CD14-positive monocyte (primary cell): ENCODE data around the gene GIMAP1. TPM values are rescaled to one million over a fixed set of nuclear protein-coding genes. Genes with fewer than 3 reads are reported as not detected.

Source experiments
- DNase-seq, 3 donors: peaks; one replicate each; pipeline ENCODE4 v3.0.0-alpha.2; 2011 to 2022
- H2AFZ ChIP-seq: 2 replicates; pipeline ENCODE4 v1.6.0; 2012; ENCODE audit warnings: mild to moderate bottlenecking, low read depth, low read length, inconsistent platforms; ENCODE audit not compliant: insufficient read depth, poor library complexity, severe bottlenecking
- H3K27ac ChIP-seq, 2 donors: 1 replicate in 1 of 2; 2 replicates in 1 of 2; pipeline ENCODE4 v1.5.1; 2012 to 2013; ENCODE audit warnings: low read length in 2 of 2, control low read depth in 1 of 2, inconsistent platforms in 1 of 2, low read depth in 1 of 2, mild to moderate bottlenecking in 1 of 2
- H3K27me3 ChIP-seq, 2 donors: one replicate each; pipeline versions ENCODE4 v1.6.0 to v1.6.1; 2011 to 2013; ENCODE audit warnings: low read length in 2 of 2; ENCODE audit not compliant: control insufficient read depth in 2 of 2, insufficient read depth in 2 of 2
- H3K36me3 ChIP-seq, 2 donors: replicated peaks in 1 of 2; 1 replicate in 1 of 2; 2 replicates in 1 of 2; pipeline versions ENCODE4 v1.5.1 to v1.6.1; 2012 to 2013; ENCODE audit warnings: low read length in 2 of 2, control low read depth in 1 of 2, inconsistent platforms in 1 of 2, mild to moderate bottlenecking in 1 of 2; ENCODE audit not compliant: insufficient read depth in 2 of 2, control insufficient read depth in 1 of 2
- H3K4me1 ChIP-seq, 2 donors: 1 replicate in 1 of 2; 2 replicates in 1 of 2; pipeline versions ENCODE4 v1.5.1 to v1.6.1; 2012 to 2013; ENCODE audit warnings: low read length in 2 of 2, control low read depth in 1 of 2, inconsistent platforms in 1 of 2, mild to moderate bottlenecking in 1 of 2, moderate library complexity in 1 of 2; ENCODE audit not compliant: insufficient read depth in 2 of 2, control insufficient read depth in 1 of 2
- H3K4me2 ChIP-seq: replicated peaks from 2 replicates; pipeline ENCODE3; 2012; ENCODE audit warnings: low read length, moderate library complexity, mild to moderate bottlenecking; ENCODE audit not compliant: poor library complexity, severe bottlenecking; ENCODE audit errors: extremely low read depth
- H3K4me3 ChIP-seq, 3 experiments: fragments of 200-600 bp in 1 of 3; sonication (generic) in 1 of 3; replicated peaks in 1 of 3; 1 replicate in 2 of 3; 2 replicates in 1 of 3; pipeline ENCODE4 v1.5.1; 2011 to 2013; ENCODE audit warnings: low read length in 3 of 3, mild to moderate bottlenecking in 3 of 3, control low read depth in 2 of 3, low read depth in 2 of 3, inconsistent platforms in 1 of 3, moderate library complexity in 1 of 3
- H3K79me2 ChIP-seq: 2 replicates; pipeline ENCODE4 v1.6.0; 2012; ENCODE audit warnings: mild to moderate bottlenecking, control low read depth, inconsistent platforms, low read length, moderate library complexity; ENCODE audit not compliant: insufficient read depth
- H3K9ac ChIP-seq: 2 replicates; pipeline ENCODE4 v1.6.0; 2017; ENCODE audit warnings: low read length, mild to moderate bottlenecking; ENCODE audit not compliant: insufficient read depth, poor library complexity, severe bottlenecking
- H3K9me3 ChIP-seq, 2 donors: replicated peaks in 1 of 2; 1 replicate in 1 of 2; 2 replicates in 1 of 2; pipeline versions ENCODE4 v1.5.1 to v1.6.1; 2012 to 2013; ENCODE audit warnings: low read length in 2 of 2, control low read depth in 1 of 2; ENCODE audit not compliant: control insufficient read depth in 1 of 2, insufficient read depth in 1 of 2
- H4K20me1 ChIP-seq: 2 replicates; pipeline ENCODE4 v1.6.0; 2012; ENCODE audit warnings: mild to moderate bottlenecking, low read length, control low read depth, moderate library complexity; ENCODE audit not compliant: insufficient read depth
- H3K27ac Mint-ChIP-seq, 7 donors: one replicate each; pipeline ENCODE4 v1.8.0; 2020; ENCODE audit warnings: mild to moderate bottlenecking in 7 of 7, mixed read lengths in 7 of 7, moderate library complexity in 6 of 7, inconsistent platforms in 2 of 7
- H3K27me3 Mint-ChIP-seq, 3 donors: one replicate each; pipeline ENCODE4 v1.8.0; 2021 to 2022; ENCODE audit warnings: low read depth in 3 of 3, mild to moderate bottlenecking in 3 of 3, mixed read lengths in 3 of 3, moderate library complexity in 3 of 3, inconsistent platforms in 1 of 3
- H3K36me3 Mint-ChIP-seq, 2 donors: one replicate each; pipeline ENCODE4 v1.8.0; 2020; ENCODE audit warnings: mixed read lengths in 2 of 2, inconsistent platforms in 1 of 2, mild to moderate bottlenecking in 1 of 2
- H3K4me1 Mint-ChIP-seq: one replicate; pipeline ENCODE4 v1.8.0; 2020; ENCODE audit warnings: mild to moderate bottlenecking, mixed read lengths
- H3K4me3 Mint-ChIP-seq, 2 donors: one replicate each; pipeline ENCODE4 v1.8.0; 2020; ENCODE audit warnings: mild to moderate bottlenecking in 2 of 2, mixed read lengths in 2 of 2, moderate library complexity in 1 of 2
- H3K9me3 Mint-ChIP-seq, 7 donors: one replicate each; pipeline ENCODE4 v1.8.0; 2020 to 2022; ENCODE audit warnings: mixed read lengths in 7 of 7, mild to moderate bottlenecking in 6 of 7, moderate library complexity in 6 of 7, inconsistent platforms in 2 of 7
- WGBS: methylation state at CpG from one replicate; pipeline ENCODE4 v1.1.5; 2013; ENCODE audit warnings: missing lambda C conversion rate; ENCODE audit not compliant: insufficient coverage; 5-methylcytosine and 5-hydroxymethylcytosine counted together
- intact Hi-C, 2 donors: fragments of 100-400 bp; cut with micrococcal nuclease; formaldehyde crosslinking; loops; one replicate each; pipeline versions ENCODE4 v1.15.0 to v1.15.1; 2023
- polyA plus RNA-seq, 3 donors: library from polyadenylated mRNA; depleted of rRNA in 1 of 3; unstranded in 2 of 3; stranded (reverse) in 1 of 3; fragments of 300-500 nt in 2 of 3; fragments of >200 nt in 1 of 3; fragmentation: Illumina TruSeq in 2 of 3; gene quantifications; 1 replicate in 2 of 3; 2 replicates in 1 of 3; pipeline ENCODE4 v1.2.3, GENCODE V29; 2012 to 2021
- TF ChIP-seq, protein P1 (sequence below): fragments of 200-600 bp; IDR thresholded peaks from one replicate; pipeline ENCODE4 v1.8.0; 2022; ENCODE audit warnings: antibody characterized with exemption, mild to moderate bottlenecking

The GIMAP1 gene
- polyA plus RNA-seq, 3 donors, result 10.9 to 19.6 (median 11.4) TPM

- Histone ChIP-seq H3K36me3 (peaks cover 29 to 34% of the 10 kb centered on the region in 2 donors), H3K27ac (peak overlapping the region; percentile 57 to 87), H3K9ac (peak overlapping the region; percentile 74), H3K4me2 (peak overlapping the region; percentile 86), H3K79me2 (peaks cover 63% of the 10 kb centered on the region), H3K27me3 (no peaks in the 10 kb centered on the region), H2AFZ (no peak overlapping the region), H3K9me3 (no peaks in the 10 kb centered on the region), H4K20me1 (peaks cover 36% of the 10 kb centered on the region), H3K4me3 (peak overlapping the region; percentile 84 to 100 (median 98)), H3K4me1 (peaks cover 45 to 53% of the 10 kb centered on the region in 2 donors)
- Mint-ChIP-seq H3K4me1 (peaks cover 59% of the 10 kb centered on the region), H3K27me3 (peaks cover 0 to 3% (median 0%) of the 10 kb centered on the region in 3 donors), H3K4me3 (peak overlapping the region; percentile 95 to 99), H3K27ac (peak overlapping the region; percentile 76 to 95 (median 88)), H3K36me3 (peaks cover 36 to 41% of the 10 kb centered on the region in 2 donors), H3K9me3 (peaks cover 3 to 18% (median 16%) of the 10 kb centered on the region in 7 donors)
- TF ChIP-seq, protein P1, sequence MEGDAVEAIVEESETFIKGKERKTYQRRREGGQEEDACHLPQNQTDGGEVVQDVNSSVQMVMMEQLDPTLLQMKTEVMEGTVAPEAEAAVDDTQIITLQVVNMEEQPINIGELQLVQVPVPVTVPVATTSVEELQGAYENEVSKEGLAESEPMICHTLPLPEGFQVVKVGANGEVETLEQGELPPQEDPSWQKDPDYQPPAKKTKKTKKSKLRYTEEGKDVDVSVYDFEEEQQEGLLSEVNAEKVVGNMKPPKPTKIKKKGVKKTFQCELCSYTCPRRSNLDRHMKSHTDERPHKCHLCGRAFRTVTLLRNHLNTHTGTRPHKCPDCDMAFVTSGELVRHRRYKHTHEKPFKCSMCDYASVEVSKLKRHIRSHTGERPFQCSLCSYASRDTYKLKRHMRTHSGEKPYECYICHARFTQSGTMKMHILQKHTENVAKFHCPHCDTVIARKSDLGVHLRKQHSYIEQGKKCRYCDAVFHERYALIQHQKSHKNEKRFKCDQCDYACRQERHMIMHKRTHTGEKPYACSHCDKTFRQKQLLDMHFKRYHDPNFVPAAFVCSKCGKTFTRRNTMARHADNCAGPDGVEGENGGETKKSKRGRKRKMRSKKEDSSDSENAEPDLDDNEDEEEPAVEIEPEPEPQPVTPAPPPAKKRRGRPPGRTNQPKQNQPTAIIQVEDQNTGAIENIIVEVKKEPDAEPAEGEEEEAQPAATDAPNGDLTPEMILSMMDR, result no peak
- DNase-seq, result no peak
- 0% methylated on average over 2 of the region's 4 CpGs for WGBS
- intact Hi-C loops, result no loop called here
Observed at GRCh38 chr7:150716939-150717338, 526 bp downstream of the GIMAP1 start.

DNA sequence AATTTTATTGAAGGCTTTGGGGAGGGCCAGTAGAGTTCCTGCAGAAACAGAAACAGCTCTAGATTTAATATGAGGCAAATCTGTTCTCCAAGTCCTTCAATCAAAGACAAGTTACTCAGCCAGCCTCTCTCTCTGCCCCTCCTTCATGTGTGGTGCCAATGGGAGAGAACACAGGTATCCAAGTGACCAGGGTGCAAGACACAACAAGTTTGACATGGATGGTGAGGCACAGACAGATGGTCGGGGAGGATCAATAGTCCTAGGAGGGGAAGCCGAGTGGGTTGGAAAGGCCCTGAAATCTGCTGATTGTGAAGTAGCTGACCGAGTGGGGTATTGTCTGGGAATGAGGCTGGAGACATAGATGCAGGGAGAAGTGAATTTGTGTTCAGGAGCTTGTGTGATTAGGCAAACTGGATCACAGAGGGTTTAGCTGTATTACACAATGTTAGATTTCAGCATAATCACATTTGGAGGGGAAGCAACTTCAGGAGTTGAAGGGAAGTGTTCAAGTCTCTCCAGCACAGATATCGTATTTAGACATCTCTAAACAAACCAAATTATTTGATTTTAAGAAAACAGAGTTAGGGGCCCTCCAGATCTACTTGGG, 1.5 kb downstream of the GIMAP1 start:
- H4K20me1 ChIP-seq, result peaks cover 46% of the 10 kb centered on the region
- peaks cover 0 to 3% (median 0%) of the 10 kb centered on the region in 3 donors for H3K27me3 Mint-ChIP-seq
- H3K36me3 Mint-ChIP-seq, result peaks cover 46 to 49% of the 10 kb centered on the region in 2 donors
- H3K36me3 ChIP-seq, result peaks cover 38 to 44% of the 10 kb centered on the region in 2 donors
- H3K27ac Mint-ChIP-seq, result peak overlapping the region; percentile 75 to 90 (median 81)
- H3K9ac ChIP-seq, result peak overlapping the region; percentile 74
- H3K4me1 Mint-ChIP-seq, result peaks cover 69% of the 10 kb centered on the region
- intact Hi-C loops, result no loop called here
- H3K4me2 ChIP-seq, result peak overlapping the region; percentile 86
- H2AFZ ChIP-seq, result no peak overlapping the region
- DNase-seq, result peak in 2 of 3 donors; percentile 60 to 70
- peaks cover 3 to 13% (median 10%) of the 10 kb centered on the region in 7 donors for H3K9me3 Mint-ChIP-seq
- H3K4me3 ChIP-seq, result peak overlapping the region; percentile 84 to 100 (median 98)
- TF ChIP-seq, protein P1, result no peak
- H3K4me3 Mint-ChIP-seq, result peak overlapping the region; percentile 95 to 99
- H3K27ac ChIP-seq, result peak overlapping the region; percentile 22 to 87
- peaks cover 55 to 62% of the 10 kb centered on the region in 2 donors for H3K4me1 ChIP-seq
- H3K79me2 ChIP-seq, result peaks cover 71% of the 10 kb centered on the region
- H3K27me3 ChIP-seq, result no peaks in the 10 kb centered on the region
- H3K9me3 ChIP-seq, result no peaks in the 10 kb centered on the region
- WGBS, result 20% methylated on average over 2 of the region's 4 CpGs
